ENCODE measurements around the gene OTOGL.

GRCh38 chr12:80192087-80192486, 92.8 kb downstream of the OTOGL start:
- no peak for TF ChIP-seq CTCF (IDR thresholded peaks at IDR 0.05; ENCODE audit: low read length)
- no peak for TF ChIP-seq EZH2 (IDR thresholded peaks at IDR 0.05; ENCODE audit: borderline replicate concordance, low read length)
